GM23248 (cell line): Measurements from ENCODE around the gene LCLAT1. TPM values are rescaled to one million over a fixed set of nuclear protein-coding genes. Genes with fewer than 3 reads are reported as not detected.
A peak's percentile ranks its signal among the peaks of the same experiment; 100 is the strongest.

Experiments
- DNase-seq: peaks from one replicate; pipeline ENCODE4 v3.0.0-alpha.2; 2015
- H2AFZ ChIP-seq: fragments of 200-600 bp; sonication (generic); 2 replicates; pipeline ENCODE4 v1.6.1; 2016; ENCODE audit warnings: antibody characterized with exemption
- H3F3A ChIP-seq: fragments of 200-600 bp; sonication (generic); 2 replicates; pipeline ENCODE4 v1.6.1; 2016; ENCODE audit warnings: mild to moderate bottlenecking, antibody characterized with exemption, mixed run types; ENCODE audit not compliant: insufficient read depth
- H3K27ac ChIP-seq: fragments of 200-600 bp; sonication (generic); 2 replicates; pipeline ENCODE4 v1.5.1; 2016; ENCODE audit warnings: mild to moderate bottlenecking
- H3K27me3 ChIP-seq: fragments of 200-600 bp; sonication (generic); replicated peaks from 2 replicates; pipeline ENCODE4 v1.6.1; 2016; ENCODE audit warnings: mild to moderate bottlenecking; ENCODE audit not compliant: insufficient read depth
- H3K36me3 ChIP-seq: fragments of 200-600 bp; sonication (generic); 2 replicates; pipeline ENCODE4 v1.6.1; 2016; ENCODE audit warnings: low read depth, mild to moderate bottlenecking
- H3K4me1 ChIP-seq: fragments of 200-600 bp; sonication (generic); 2 replicates; pipeline ENCODE4 v1.6.1; 2016; ENCODE audit warnings: mild to moderate bottlenecking; ENCODE audit not compliant: insufficient read depth
- H3K4me2 ChIP-seq: fragments of 200-600 bp; sonication (generic); one replicate; pipeline ENCODE4 v1.6.1; 2016; ENCODE audit warnings: mild to moderate bottlenecking; ENCODE audit not compliant: unreplicated experiment
- H3K4me3 ChIP-seq: fragments of 200-600 bp; sonication (generic); 2 replicates; pipeline ENCODE4 v1.5.1; 2016; ENCODE audit warnings: mild to moderate bottlenecking
- H3K79me2 ChIP-seq: fragments of 200-600 bp; sonication (generic); 2 replicates; pipeline ENCODE4 v1.6.1; 2016; ENCODE audit warnings: mild to moderate bottlenecking; ENCODE audit not compliant: insufficient read depth
- H3K9ac ChIP-seq: fragments of 200-600 bp; sonication (generic); 2 replicates; pipeline ENCODE4 v1.6.1; 2016; ENCODE audit warnings: mild to moderate bottlenecking
- H3K9me2 ChIP-seq: fragments of 200-600 bp; sonication (generic); 2 replicates; pipeline ENCODE4 v1.6.1; 2016; ENCODE audit warnings: mixed run types, mild to moderate bottlenecking, moderate library complexity; ENCODE audit not compliant: insufficient read depth
- H3K9me3 ChIP-seq: fragments of 200-600 bp; sonication (generic); one replicate; pipeline ENCODE4 v1.6.1; 2017; ENCODE audit warnings: low read depth
- H4K20me1 ChIP-seq: fragments of 200-600 bp; sonication (generic); 2 replicates; pipeline ENCODE4 v1.6.0; 2016; ENCODE audit not compliant: insufficient read depth
- EZH2 ChIP-seq: fragments of 200-600 bp; sonication (generic); IDR thresholded peaks from 2 replicates; pipeline ENCODE4 v1.6.1; 2018; ENCODE audit warnings: antibody characterized with exemption, mild to moderate bottlenecking; ENCODE audit not compliant: insufficient read depth, poor library complexity, severe bottlenecking
- EZH2phosphoT487 ChIP-seq: fragments of 200-600 bp; sonication (generic); IDR thresholded peaks from 2 replicates; pipeline ENCODE4 v1.6.1; 2018; ENCODE audit warnings: antibody characterized with exemption, moderate library complexity, mild to moderate bottlenecking, low read depth; ENCODE audit not compliant: insufficient read depth
- WGBS, 2 experiments: methylation state at CpG; one replicate each; pipeline ENCODE4 v1.1.6; 2015 to 2017; ENCODE audit warnings: low lambda C conversion rate in 2 of 2, low coverage in 1 of 2; ENCODE audit errors: missing lambda C conversion rate in 2 of 2; 5-methylcytosine and 5-hydroxymethylcytosine counted together
- in situ Hi-C: fragments of 300-500 bp; cut with MboI; formaldehyde crosslinking; loops from 2 replicates; pipeline ENCODE4 v1.15.0; 2020
- polyA plus RNA-seq: library from polyadenylated mRNA; unstranded; fragments of >200 nt; fragmentation: Nextera tagmentation; extraction: Ambion mirVana; gene quantifications from 2 replicates; pipeline ENCODE4 v1.2.1, GENCODE V29; 2016
- total RNA-seq: library from RNA; depleted of rRNA; stranded (reverse); fragments of >200 nt; shearing (Covaris generic); gene quantifications from 2 replicates; pipeline ENCODE4 v1.2.3, GENCODE V29; 2014

Gene LCLAT1
- total and polyA plus RNA-seq, 2 experiments from 2014 or later: 29.7 to 32.3 TPM

DNA sequence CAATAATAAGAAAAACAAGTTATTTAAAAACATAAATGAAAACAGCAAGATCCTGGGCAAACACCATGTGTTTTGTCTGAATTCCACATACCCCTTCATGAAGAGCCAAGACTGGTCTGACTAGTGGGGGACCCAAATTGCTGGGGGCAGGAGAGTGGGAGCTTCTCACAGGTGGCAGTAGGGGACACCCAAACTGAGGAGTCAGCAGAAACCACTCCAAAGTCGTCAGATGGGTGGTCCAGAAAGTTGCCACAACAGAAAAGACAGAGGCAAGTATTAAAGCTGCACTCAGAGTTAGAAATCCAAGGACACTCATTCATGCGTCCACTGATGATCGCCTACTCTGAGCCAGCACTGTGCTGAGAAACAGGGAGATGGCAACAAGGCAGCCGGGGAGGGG is 12.3 kb upstream of the LCLAT1 start:
- DNase-seq: no peak
- no peak overlapping the region for H3K27ac ChIP-seq
- no peak for TF ChIP-seq EZH2phosphoT487
- no peak overlapping the region for H2AFZ ChIP-seq
- peaks cover 15% of the 10 kb centered on the region for H3F3A ChIP-seq
- H3K4me1 ChIP-seq: peaks cover 11% of the 10 kb centered on the region
- 56 to 66% methylated on average over 4 of the region's 4 CpGs for WGBS, 2 experiments
- no peaks in the 10 kb centered on the region for H3K9me2 ChIP-seq
- H3K4me3 ChIP-seq: no peak overlapping the region
- in situ Hi-C loops: no loop called here
- no peak overlapping the region for H3K9ac ChIP-seq
- H3K36me3 ChIP-seq: no peaks in the 10 kb centered on the region
- H3K79me2 ChIP-seq: no peaks in the 10 kb centered on the region
- H4K20me1 ChIP-seq: no peaks in the 10 kb centered on the region
- H3K9me3 ChIP-seq: no peaks in the 10 kb centered on the region
- no peak overlapping the region for H3K4me2 ChIP-seq
- no peaks in the 10 kb centered on the region for H3K27me3 ChIP-seq

DNA sequence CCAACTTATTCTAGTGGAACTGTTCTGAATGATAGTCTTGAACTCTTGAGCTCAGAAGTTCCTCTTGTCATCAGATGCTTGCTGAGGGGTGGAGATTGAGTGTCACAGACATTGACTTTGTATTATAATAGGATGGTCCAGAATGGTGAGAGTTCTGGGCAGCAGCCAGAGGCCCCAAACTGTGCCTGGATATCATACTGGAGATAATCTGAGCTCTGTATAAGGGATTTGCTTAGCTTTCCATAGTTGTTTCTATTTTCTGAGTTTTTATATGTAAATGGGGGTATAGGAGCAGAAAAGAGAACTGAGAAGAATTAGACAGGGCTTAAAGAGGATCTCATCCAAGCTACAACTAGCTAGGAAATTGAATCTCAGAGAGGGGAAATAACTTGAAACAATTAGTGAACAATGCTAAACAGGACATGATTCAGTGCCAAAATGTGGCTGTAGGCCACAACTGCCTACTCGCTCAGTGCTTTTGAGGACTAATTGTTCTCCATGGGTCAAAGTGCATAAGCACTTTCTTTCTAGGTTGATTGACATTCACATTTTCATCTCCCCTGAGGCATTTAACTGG is 10.1 kb upstream of the LCLAT1 start:
- in situ Hi-C loops: no loop called here
- WGBS, 2 experiments: 3 to 21% methylated on average over 1 of the region's 1 CpG
- H3K9ac ChIP-seq: no peak overlapping the region
- H4K20me1 ChIP-seq: no peaks in the 10 kb centered on the region
- TF ChIP-seq EZH2phosphoT487: no peak
- no peak for TF ChIP-seq EZH2
- no peaks in the 10 kb centered on the region for H3K36me3 ChIP-seq
- H3K4me2 ChIP-seq: no peak overlapping the region
- H3F3A ChIP-seq: peaks cover 15% of the 10 kb centered on the region
- H3K4me1 ChIP-seq: peaks cover 11% of the 10 kb centered on the region
- no peaks in the 10 kb centered on the region for H3K27me3 ChIP-seq
- no peak overlapping the region for H3K27ac ChIP-seq
- H3K4me3 ChIP-seq: no peak overlapping the region
- no peaks in the 10 kb centered on the region for H3K79me2 ChIP-seq
- no peaks in the 10 kb centered on the region for H3K9me2 ChIP-seq
- H2AFZ ChIP-seq: peak overlapping the region; percentile 24; the same call in 1 of the 2 replicates
- no peaks in the 10 kb centered on the region for H3K9me3 ChIP-seq
- DNase-seq: peak; percentile 51

DNA sequence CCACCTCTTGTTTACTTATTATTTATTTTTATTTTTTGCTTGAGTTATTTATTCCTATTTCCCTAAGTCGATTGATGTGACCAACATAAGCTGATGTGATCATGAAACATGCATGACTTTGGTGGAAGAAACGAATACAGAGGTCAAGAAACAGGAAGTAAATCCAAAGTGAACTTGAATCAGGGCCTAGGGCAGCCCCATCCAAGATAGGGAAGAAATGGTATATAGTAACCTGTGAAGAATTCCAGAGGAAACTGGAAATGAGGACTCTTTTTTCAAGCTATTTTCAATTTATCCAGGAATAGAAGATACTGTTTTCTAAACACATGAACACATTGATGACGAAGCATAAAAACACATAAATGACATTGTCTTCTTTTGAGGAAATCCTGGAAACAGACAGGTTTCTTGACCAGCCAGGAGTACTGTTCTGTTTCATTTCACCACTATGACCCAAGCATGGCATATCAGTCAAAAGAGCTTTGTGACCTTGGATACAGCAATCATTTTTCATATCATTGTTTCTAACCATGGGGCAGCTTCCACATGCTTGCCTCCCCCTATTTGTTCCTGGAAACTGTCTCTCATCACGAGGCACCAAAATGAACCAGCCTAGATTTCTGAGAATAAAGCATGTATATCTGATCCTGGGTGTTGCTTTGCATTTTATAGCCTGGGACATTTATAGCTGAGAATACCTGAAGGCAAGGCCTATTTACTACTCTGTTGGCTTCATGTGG is 9.1 kb upstream of the LCLAT1 start:
- H3K9me3 ChIP-seq: no peaks in the 10 kb centered on the region
- no peaks in the 10 kb centered on the region for H3K27me3 ChIP-seq
- H3K4me3 ChIP-seq: no peak overlapping the region
- no peak overlapping the region for H2AFZ ChIP-seq
- no peak for TF ChIP-seq EZH2
- TF ChIP-seq EZH2phosphoT487: no peak
- H3K4me2 ChIP-seq: no peak overlapping the region
- WGBS, 2 experiments: 94 to 97% methylated on average over 4 of the region's 4 CpGs
- no peak for DNase-seq
- no peaks in the 10 kb centered on the region for H4K20me1 ChIP-seq
- no peak overlapping the region for H3K9ac ChIP-seq
- no peaks in the 10 kb centered on the region for H3K9me2 ChIP-seq
- no peaks in the 10 kb centered on the region for H3K36me3 ChIP-seq
- peaks cover 15% of the 10 kb centered on the region for H3F3A ChIP-seq
- H3K79me2 ChIP-seq: no peaks in the 10 kb centered on the region
- H3K4me1 ChIP-seq: peaks cover 11% of the 10 kb centered on the region
- no peak overlapping the region for H3K27ac ChIP-seq
- in situ Hi-C loops: no loop called here

DNA sequence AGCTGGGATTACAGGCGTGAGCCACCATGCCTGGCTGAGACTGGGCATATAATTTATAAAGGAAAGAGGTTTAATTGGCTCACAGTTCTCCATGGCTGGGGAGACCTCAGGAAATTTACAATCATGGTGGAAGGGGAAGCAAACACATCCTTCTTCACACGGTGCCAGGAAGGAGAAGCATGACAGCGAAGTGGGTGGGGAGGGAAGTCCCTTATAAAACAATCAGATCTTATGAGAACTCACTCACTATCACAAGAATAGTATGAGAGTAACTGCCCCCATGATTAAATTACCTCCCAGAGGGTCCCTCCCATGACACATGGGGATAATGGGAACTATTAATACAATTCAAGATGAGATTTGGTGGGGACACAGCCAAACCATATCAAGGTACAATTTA is 7.8 kb upstream of the LCLAT1 start:
- Histone ChIP-seq H3F3A (peaks cover 17% of the 10 kb centered on the region), H4K20me1 (no peaks in the 10 kb centered on the region), H3K4me1 (peaks cover 11% of the 10 kb centered on the region), H3K4me3 (no peak overlapping the region), H3K27ac (no peak overlapping the region), H3K4me2 (no peak overlapping the region), H3K9ac (no peak overlapping the region), H2AFZ (no peak overlapping the region), H3K9me2 (no peaks in the 10 kb centered on the region), H3K27me3 (no peaks in the 10 kb centered on the region), H3K36me3 (no peaks in the 10 kb centered on the region), H3K9me3 (no peaks in the 10 kb centered on the region), H3K79me2 (no peaks in the 10 kb centered on the region)
- DNase-seq: no peak
- no peak for TF ChIP-seq EZH2phosphoT487
- no peak for TF ChIP-seq EZH2
- 96 to 100% methylated on average over 3 of the region's 3 CpGs for WGBS, 2 experiments
- in situ Hi-C loops: no loop called here
